Stimulated activated CD4-positive, alpha-beta T cell treated with anti-CD3 and anti-CD28 coated beads, Interleukin-12 subunit alpha, Interleukin-12 subunit beta, amount 100 ng/mL, for 24 hours (primary cell): ENCODE results near the gene ADAMTS9.

Experiments
- DNase-seq, 2 experiments: peaks; one replicate each; pipeline ENCODE4 v3.0.0-alpha.2; 2020; ENCODE audit warnings: low read depth in 2 of 2

The ADAMTS9 gene

GRCh38 chr3:64686446-64686908 is 1.3 kb downstream of the ADAMTS9 start:
- no peak for DNase-seq

GRCh38 chr3:64685800-64686445 is 1.9 kb downstream of the ADAMTS9 start:
- DNase-seq, result no peak

GRCh38 chr3:64685331-64685799 is 2.4 kb downstream of the ADAMTS9 start:
- DNase-seq, result no peak

GRCh38 chr3:64684715-64685261 is 3.0 kb downstream of the ADAMTS9 start:
- no peak for DNase-seq

GRCh38 chr3:64681827-64682226 is 6.0 kb downstream of the ADAMTS9 start:
- no peak for DNase-seq

- DNase-seq, result no peak
Measured at GRCh38 chr3:64681015-64681414, 6.8 kb downstream of the ADAMTS9 start.

- DNase-seq, result no peak
Measured at GRCh38 chr3:64680334-64680733, 7.5 kb downstream of the ADAMTS9 start.

- DNase-seq, result no peak
Measured at GRCh38 chr3:64677961-64678716, 9.7 kb downstream of the ADAMTS9 start.

- DNase-seq, result no peak
Measured at GRCh38 chr3:64676831-64677230, 11.0 kb downstream of the ADAMTS9 start.

GRCh38 chr3:64675687-64676247 is 12.0 kb downstream of the ADAMTS9 start:
- no peak for DNase-seq

GRCh38 chr3:64674591-64675076 is 13.2 kb downstream of the ADAMTS9 start:
- DNase-seq, result no peak

- DNase-seq, result no peak
Measured at GRCh38 chr3:64673159-64673715, 14.6 kb downstream of the ADAMTS9 start.

- DNase-seq, result no peak
Measured at GRCh38 chr3:64668582-64669510, 19.0 kb downstream of the ADAMTS9 start.

GRCh38 chr3:64667887-64668581 is 19.8 kb downstream of the ADAMTS9 start:
- DNase-seq, result no peak

GRCh38 chr3:64667138-64667537 is 20.7 kb downstream of the ADAMTS9 start:
- DNase-seq, result no peak

- DNase-seq, result no peak
Measured at GRCh38 chr3:64666171-64666588, 21.6 kb downstream of the ADAMTS9 start.

- DNase-seq, result no peak
Measured at GRCh38 chr3:64664397-64664796, 23.4 kb downstream of the ADAMTS9 start.

GRCh38 chr3:64659617-64659978 is 28.2 kb downstream of the ADAMTS9 start:
- DNase-seq, result no peak

GRCh38 chr3:64658001-64658400 is 29.8 kb downstream of the ADAMTS9 start:
- no peak for DNase-seq

GRCh38 chr3:64656544-64656943 is 31.3 kb downstream of the ADAMTS9 start:
- DNase-seq, result no peak
